ENCODE data around the gene SLC16A2.
A peak's percentile ranks its signal among the peaks of the same experiment; 100 is the strongest.

SLC16A2 gene

DNA sequence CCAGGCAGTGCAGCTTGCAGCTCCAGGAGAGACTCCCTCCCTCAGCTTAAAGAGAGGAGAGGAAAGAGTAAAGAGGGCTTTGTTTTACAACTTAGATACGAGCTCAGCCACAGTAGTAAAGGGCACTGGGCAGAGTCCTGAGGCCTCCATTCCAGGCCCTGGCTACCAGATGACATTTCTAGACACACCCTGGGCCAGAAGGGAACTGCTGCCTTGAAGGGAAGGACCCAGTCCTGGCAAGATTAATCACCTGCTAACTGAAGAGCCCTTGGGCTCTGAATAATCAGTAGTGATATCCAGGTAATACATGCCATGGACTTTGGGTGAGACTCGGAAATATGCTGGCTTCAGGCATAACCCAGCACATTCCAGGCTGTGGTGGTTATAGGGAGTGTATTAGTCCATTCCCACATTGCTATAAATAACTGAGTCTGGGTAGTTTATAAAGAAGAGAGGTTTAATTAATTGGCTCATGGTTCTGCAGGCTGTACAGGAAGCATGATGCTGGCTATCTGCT, 15.3 kb upstream of the SLC16A2 start:
- TF ChIP-seq, protein P1, sequence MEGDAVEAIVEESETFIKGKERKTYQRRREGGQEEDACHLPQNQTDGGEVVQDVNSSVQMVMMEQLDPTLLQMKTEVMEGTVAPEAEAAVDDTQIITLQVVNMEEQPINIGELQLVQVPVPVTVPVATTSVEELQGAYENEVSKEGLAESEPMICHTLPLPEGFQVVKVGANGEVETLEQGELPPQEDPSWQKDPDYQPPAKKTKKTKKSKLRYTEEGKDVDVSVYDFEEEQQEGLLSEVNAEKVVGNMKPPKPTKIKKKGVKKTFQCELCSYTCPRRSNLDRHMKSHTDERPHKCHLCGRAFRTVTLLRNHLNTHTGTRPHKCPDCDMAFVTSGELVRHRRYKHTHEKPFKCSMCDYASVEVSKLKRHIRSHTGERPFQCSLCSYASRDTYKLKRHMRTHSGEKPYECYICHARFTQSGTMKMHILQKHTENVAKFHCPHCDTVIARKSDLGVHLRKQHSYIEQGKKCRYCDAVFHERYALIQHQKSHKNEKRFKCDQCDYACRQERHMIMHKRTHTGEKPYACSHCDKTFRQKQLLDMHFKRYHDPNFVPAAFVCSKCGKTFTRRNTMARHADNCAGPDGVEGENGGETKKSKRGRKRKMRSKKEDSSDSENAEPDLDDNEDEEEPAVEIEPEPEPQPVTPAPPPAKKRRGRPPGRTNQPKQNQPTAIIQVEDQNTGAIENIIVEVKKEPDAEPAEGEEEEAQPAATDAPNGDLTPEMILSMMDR (IDR thresholded peaks at IDR 0.05; ENCODE audit: low read depth, low read length): no peak
- H3K4me3 ChIP-seq (ENCODE audit: low read depth, low read length): no peak overlapping the region

- TF ChIP-seq, protein P1 (IDR thresholded peaks at IDR 0.05; ENCODE audit: low read depth, low read length): no peak
- no peak overlapping the region for H3K4me3 ChIP-seq (ENCODE audit: low read depth, low read length)
These were observed 13.0 kb upstream of the SLC16A2 start for GRCh38 chrX:74408304-74408703.

DNA sequence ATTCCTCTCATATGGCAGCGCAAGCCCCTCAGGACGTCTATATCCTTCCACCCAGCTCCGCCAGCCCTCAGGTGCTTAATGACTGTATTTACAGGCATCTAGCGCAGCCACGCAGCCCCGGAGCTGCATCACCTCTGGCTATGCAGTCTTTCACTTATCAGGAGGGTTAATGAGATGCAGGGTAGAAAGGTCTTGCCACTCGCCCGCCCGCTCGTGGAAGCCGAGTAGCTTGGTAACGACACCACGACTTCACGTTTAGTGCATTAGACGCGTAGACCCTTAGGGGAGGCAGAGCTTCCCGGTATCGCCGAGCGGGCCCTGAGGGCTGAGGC, 1.5 kb upstream of the SLC16A2 start:
- H3K4me3 ChIP-seq (ENCODE audit: low read depth, low read length): peak overlapping the region; percentile 57
- TF ChIP-seq, protein P1 (IDR thresholded peaks at IDR 0.05; ENCODE audit: low read depth, low read length): no peak

DNA sequence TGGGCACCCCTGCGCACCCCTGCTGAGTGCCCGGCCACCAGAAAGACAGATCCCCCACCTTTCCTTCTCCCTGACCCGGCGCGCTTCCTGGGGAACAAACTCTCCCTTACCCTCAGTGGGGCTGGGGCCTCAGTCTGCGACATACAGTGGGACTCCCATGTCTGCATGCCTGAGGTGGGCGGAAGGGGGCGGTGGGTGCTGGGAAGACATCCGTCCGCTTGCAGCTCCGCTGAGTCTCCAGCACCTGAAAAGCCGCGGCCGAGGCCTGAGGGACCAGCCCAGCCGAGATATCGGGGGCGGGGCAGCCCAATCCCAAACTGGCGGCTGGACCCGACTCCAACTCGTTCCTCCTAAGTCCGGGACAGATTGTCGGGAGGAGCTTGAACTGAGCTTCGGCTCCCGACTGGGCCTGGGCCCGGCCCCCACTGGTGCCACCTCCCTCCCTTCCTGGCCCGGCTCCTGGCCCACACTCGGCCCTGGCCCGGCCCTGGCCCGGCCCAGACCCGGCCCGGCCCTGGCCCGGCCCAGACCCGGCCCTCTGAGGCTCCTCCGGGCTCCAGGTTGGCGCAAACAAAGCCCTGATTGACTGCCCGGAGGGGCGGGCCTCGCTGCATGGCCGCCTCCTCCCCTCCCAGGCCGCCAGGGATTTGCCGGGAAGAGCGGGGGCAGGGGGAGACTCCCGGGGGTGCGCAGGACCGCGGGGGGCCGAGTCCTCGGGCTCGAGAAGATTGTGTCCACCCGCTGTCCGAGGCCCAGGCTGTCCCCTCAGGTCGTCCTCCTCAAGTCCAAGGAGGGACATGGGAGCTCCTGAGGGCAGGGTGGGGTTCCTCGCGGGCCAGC, 877 bp upstream of the SLC16A2 start:
- TF ChIP-seq, protein P1 (IDR thresholded peaks at IDR 0.05; ENCODE audit: low read depth, low read length): no peak
- peak overlapping the region; percentile 57 for H3K4me3 ChIP-seq (ENCODE audit: low read depth, low read length)

DNA sequence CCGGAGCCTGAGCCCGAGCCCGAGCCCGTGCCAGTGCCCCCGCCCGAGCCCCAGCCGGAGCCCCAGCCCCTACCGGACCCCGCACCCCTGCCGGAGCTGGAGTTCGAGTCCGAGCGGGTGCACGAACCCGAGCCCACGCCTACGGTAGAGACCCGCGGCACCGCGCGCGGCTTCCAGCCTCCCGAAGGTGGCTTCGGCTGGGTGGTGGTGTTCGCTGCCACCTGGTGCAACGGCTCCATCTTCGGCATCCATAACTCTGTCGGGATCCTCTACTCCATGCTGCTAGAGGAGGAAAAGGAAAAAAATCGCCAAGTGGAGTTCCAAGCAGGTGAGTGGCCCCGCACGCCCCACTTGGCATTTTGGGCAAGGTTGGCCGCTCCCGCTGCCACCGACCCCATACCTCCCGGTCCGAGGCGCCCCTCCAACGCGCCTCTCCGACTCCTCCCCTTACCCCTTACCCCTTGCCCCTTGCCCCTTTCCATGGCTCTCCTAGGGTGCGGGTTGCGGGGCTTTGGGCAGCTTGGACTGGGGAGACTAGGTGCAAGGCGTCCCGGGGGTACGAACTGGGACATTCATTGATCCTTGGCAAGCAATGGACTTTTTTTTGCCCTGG, 553 bp downstream of the SLC16A2 start:
- TF ChIP-seq, protein P1 (IDR thresholded peaks at IDR 0.05; ENCODE audit: low read depth, low read length): no peak
- peak overlapping the region; percentile 57 for H3K4me3 ChIP-seq (ENCODE audit: low read depth, low read length)

GRCh38 chrX:74422576-74423288, 1.4 kb downstream of the SLC16A2 start:
- H3K4me3 ChIP-seq (ENCODE audit: low read depth, low read length): peak overlapping the region; percentile 57
- TF ChIP-seq, protein P1 (IDR thresholded peaks at IDR 0.05; ENCODE audit: low read depth, low read length): no peak
